A204.1 (cell line): ENCODE results near the gene PRRC2C.
"Not testable (repeated sequence)": the region's sequence is repeated elsewhere in the genome, so short reads cannot be mapped to it uniquely, and the experiment has no call there.

Source experiments
- FAIRE-seq: peaks from 2 replicates; lab custom pipeline; 2012; peaks lifted over from hg19 to GRCh38; lab: Jason Lieb, UNC

Gene PRRC2C

DNA sequence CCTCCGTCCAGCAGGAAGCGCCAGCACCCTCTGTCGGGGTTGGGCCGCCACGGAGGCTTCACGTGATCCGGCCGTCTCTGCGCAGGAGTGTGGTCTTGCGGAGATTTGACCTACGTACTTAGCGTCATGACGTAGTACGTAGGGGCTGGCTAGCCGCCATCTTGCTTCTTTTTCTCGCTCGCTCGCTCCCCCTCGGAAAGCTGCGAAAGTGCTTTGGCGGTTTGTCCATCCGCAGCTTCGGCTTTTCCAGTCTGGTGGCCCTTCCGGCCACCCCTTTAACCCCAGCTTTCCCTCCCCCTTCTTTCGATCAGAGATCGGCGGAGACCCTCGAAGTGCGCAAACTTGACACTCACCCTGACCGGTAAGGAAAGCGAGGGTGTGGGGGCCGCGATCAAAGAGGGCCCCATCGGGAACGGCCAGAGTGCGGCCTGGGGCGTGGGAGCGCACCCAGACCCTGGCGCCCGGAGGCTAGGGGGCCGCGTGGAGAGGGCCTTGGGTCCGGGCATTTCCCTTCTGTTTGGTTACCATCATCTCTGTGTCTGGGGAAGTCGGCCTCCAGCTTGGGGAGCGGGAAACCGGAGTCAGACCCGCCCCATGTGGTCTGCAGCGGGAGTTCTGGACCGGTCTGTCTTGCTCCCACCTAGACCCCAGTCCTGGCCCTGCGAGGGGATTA lies at the start of gene PRRC2C:
TSS of gene PRRC2C (plus strand) at position 156 of the 673 bp plus-strand sequence. CDS start 26,559 bp downstream, outside the sequence.
- peak; percentile 95 for FAIRE-seq

DNA sequence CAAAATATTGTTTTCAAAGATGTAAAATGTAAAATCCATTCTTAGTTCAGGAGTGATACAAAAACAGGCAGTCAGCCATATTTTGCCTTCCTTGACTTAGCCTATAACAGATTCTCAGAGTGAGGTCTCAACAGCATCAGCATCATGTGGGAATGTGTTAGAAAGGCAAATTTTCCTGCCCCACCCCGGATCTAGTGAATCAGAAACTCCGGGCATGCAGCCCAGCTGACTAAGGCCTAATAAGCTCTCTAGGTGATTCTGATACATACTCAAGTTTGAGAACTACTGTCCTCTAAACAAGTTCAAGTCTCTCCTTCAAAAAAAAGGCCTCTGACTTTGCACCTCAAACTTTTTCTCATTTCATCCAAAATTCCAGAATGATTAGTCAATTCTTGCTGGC lies 46.9 kb upstream of the PRRC2C start:
- no peak for FAIRE-seq

DNA sequence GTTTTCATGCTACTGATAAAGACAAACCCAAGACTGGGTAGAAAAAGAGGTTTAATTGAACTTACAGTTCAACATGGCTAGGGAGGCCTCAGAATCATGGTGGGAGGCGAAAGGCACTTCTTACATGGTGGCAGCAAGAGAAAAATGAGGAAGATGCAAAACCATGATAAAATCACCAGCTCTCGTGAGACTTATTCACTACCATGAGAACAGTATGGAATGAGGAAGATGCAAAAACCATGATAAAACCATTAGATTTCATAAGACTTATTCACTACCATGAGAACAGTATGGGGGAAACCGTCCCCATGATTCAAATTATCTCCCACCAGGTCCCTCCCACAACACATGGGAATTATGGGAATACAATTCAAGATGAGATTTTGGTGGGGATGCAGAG lies 45.1 kb upstream of the PRRC2C start:
- not testable (repeated sequence) for FAIRE-seq

DNA sequence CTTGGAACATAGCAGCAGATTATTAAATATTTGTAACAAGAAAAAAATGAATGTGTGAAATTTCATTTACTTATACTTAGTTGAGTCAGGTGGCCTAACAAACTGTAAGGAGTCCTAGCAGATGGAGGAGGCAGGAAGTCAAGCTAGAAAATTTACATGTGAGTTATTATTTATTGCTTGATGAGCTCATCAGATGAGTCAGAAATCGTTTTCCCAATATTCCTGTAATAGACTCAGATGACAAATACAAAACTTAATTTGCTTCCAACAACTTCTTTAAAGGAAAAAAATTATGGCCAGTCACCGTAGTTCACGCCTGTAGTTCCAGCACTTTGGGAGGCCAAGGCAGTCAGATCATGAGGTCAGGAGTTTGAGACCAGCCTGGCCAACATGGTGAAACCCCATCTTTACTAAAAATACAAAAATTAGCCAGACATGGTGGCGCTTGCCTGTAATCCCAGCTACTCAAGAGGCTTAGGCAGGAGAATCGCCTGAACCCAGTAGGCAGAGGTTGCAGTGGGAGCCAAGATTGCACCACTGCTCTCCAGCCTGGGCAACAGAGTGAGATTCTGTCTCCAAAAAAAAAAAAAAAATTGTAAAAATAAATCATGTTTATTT lies 43.9 kb upstream of the PRRC2C start:
- not testable (repeated sequence) for FAIRE-seq

DNA sequence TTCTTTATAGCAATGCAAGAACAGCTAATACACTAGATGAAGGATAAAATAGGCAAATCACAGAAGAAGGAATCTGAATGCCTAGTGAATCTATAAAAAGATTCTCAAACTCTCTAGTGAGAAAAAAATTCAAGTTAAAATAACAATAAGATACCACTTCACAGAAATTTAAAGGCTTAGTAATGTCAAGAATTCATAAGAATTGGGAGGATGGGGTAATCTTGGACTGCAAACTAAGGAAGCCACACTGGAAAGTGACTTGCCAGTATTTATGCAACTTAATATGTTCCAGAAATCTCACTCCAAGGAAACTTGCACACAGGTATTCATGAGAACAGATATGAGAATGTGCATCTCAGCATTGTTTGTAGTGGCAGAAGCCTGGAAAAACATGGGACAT lies 38.9 kb upstream of the PRRC2C start:
- FAIRE-seq, result no peak

DNA sequence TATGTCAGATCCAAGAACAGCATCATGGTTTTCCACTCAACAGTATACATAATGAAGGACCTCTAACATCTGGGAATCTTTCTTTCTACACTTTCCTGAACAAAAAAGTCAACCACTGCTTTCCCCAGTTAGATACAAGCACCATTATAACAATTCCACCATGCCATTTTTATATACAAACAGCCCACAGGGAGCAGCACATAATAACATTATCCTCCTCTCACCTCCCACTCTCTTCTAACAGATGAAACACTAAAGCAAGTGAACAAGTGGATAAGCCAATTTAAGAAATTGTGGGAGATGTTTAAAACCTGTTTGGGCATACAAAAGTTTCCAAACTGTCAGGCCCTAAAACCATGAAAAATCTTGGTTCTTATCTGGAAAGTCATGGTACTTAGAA lies 29.4 kb upstream of the PRRC2C start:
- no peak for FAIRE-seq

DNA sequence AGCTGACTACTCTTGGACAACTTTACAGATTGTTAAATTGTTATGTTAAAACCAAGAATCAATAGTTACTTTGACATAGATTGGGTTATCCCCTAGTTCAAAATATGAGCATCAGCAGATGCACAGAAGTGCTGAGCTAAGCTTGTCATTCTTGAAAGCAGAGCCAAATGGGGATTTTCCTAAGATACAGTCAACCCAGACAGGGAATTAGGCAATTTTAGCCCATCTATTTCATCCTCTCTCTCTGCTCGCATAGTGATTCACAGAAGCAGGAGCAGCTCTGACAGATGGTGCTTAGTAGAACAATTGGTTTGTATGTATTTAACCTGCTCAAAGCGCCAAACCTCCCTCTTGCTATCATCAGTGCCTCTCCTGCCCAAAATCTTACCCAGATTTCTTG lies 27.9 kb upstream of the PRRC2C start:
- FAIRE-seq, result no peak

DNA sequence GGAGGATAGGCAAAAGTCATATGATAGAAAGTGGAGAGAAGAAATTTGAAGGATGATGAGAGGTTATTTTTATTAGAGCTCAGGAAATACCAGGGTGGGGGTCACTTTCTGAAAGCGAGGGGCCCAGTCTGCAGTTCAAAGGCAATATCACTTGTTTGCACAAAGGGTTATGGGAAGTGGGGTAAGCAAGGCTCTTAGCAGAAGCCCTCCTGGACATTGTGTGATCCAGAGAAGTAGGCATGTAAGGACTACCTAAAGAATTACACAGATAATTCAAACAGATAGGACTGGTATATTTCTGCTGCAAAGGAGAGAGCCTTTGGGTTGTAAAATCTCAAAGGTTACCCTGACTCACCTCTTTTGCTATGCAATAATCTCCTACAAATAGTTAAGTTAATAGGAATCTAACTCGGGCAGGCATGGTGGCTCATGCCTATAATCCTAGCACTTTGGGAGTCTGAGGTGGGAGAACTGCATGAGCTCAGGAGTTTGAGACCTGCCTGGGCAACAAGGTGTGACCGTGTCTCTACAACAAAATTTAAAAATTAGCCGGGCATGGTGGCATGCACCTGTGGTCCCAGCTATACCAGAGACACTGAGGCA lies 25.2 kb upstream of the PRRC2C start:
- FAIRE-seq, result no peak

DNA sequence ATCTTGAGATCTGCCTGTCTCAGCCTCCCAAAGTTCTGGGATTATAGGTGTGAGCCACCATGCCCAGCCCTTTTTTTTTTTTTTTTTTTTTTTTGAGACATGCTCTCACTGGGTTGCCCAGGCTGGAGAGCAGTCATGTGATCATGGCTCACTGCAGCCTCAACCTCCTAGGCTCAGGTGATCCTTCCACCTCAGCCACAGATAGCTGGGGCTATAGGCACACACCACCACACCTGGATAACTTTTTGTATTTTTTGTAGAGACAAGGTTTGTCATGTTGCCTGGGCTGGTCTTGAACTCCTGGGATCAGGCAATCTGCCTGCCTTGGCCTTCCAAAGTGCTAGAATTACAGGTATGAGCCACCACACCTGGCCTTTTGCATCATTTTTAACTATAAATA lies 17.7 kb upstream of the PRRC2C start:
- FAIRE-seq, result no peak

DNA sequence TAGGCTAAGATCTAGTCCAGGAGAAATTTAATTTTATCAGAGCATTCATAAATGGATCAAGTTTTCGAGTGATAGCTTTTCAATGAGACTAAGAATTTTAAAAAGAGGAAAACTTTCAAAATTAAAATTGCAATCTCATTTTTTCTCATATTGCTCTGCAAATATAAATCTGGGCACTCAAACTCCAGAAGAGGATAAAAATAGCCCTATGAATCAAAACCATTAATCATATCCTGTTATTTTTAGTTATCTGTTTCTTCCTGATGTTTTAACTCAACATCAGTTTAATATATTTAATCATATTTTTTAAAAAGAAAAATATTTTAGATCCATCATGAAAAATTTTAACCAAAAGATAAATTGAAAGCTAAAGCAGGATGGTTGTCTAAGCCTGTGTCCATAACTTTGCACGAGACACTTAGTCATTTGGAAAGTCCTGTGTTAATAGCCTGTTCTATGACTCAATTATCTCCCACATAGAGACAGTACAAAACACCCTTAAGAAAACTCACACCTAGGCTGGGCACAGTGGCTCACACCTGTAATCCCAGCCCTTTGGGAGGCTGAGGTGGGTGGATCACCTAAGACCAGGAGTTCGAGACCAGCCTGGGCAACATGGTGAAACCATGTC lies 17.1 kb upstream of the PRRC2C start:
- no peak for FAIRE-seq

DNA sequence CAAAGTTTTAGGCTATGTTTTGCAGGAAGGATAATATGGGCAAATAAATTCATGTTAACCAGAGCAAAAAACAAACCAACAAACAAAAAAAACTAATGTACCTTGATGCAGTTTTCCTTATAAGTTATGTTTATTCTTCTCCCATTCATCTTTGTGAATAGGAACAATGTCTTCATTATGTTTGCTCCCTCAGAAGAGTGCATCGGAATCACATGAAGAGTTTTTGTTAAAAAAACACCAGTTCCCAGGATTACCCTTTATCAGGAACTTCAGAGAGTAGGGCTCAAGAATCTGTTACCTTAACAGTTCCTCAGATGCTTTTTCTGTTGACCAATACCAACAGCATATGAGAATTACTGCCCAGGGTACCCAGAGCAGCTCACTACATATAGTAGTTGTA lies 14.6 kb upstream of the PRRC2C start:
- FAIRE-seq, result no peak

DNA sequence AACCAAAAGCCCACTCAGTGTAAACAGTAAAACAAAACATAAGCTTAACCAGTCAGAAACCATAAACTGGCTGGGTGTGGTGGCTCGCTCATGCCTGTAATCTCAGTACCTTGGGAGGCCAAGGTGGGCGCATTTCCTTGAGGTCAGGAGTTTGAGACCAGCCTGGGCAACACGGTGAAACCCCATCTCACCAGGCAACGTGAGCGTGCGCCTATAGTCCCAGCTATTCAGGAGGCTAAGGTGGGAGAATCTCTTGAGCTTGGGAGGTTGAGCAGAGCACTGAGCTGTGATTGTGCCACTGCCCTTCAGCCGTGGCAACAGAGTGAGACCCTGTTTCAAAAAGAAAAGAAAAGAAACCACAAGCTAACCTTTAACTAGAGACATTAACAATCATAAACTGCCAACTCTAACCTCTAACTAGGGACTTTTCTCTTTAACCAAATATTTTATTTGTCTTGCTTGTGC lies 13.1 kb upstream of the PRRC2C start:
- FAIRE-seq, result no peak

DNA sequence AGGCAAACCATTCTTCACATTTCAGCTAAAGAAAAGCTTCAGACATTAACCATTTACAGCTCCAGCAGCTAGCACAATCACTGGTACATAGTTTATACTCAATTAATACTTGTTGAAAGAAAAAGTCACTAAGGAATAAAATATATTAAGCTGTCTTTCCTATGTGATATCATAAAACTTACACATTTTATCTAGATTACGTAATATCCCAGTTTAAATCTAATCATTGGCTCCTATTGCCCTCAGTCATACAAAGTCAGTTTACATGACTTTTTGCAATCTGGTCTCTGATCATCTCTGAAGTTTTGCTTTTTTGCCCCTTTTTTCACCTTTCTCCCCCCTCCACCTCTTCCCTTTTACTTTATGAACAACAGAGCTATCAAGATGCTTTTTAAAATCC lies 8.5 kb upstream of the PRRC2C start:
- FAIRE-seq, result no peak

DNA sequence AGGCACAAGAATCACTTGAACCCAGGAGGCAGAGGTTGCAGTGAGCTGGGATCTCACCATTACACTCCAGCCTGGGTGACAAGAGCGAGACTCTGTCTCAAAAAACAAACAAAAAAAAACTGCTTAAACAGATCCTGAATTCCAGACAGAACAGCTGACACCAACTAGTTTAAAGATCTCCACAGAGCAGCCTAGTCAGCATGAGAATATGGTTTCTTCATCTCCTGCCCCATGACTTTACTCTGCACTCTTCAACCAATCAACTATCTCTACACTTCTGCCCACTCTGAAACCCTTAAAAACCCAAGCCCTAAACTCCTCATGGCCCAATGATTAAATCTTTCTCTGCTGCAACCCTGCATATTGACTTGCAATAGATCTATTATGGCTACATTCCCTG lies 7.5 kb upstream of the PRRC2C start:
- no peak for FAIRE-seq

DNA sequence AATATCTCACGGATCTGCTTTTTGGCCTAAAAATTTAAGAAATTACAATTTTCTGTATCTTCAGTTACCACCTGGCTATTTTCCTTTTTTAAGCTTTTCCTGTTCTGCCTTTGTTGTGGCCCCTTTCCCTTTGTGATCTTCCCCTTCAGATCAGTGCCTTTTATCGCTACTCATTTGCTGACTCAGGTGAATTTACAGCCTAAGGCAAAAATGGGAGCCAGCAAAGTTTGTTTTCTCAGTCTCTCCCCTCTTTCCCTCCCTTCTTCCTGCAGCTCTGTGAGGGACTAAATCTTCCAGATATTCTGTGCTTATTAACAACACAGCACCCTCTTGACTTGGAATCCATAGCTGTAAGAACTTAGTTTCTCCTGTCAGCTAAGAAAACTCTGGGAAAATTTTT lies 5.3 kb upstream of the PRRC2C start:
- no peak for FAIRE-seq

DNA sequence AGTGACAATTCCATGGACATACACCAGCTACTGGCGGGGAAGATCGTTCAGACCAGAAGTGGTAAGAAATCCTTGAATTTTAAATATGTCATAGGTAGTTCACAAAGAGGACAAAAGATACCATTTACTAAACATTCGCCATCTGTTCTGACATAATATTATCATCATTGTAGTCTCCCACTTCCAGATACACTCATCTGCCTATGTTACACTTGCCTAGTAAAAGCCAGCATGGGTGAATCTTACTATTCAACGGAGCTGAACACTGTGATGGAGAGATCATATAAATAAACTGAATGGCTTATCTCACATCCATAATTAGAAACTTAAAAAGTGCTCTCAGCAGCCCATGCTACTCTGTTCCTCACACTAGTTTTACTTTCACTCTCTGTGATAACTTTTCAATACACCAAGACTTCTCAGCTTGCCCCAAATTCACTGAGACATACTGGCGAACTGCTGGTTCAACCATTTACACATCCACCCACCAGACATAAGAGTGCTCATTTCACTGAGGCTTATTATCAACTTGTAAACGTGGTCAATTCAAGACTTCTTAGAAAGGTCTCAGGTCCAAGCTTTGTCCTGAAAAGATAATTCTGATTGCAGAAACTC lies 463 bp upstream of the PRRC2C start:
- peak; percentile 11 for FAIRE-seq

DNA sequence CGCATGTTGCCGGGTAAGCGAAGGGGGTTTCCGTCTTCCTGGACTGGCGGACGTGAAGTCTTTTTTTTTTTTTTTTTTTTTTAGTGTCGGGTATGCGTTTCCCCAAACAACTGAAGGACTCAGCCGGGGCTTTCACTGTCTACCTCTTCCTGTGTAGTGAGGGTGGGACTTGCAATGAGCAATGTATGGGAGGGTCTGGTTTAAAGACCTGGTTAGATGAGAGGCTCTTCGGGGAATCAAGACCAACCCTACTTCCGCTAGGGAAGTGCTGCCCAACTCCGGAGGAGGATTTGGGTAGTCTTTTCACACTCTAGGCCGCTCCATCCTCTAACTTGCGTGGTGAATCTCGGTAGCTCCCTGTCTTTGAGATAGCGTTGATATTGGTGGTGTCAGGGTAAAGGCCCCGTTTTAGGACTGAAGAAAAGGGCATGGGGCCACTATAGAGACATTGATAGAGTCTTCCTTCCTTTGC lies 754 bp downstream of the PRRC2C start:
- FAIRE-seq, result no peak

DNA sequence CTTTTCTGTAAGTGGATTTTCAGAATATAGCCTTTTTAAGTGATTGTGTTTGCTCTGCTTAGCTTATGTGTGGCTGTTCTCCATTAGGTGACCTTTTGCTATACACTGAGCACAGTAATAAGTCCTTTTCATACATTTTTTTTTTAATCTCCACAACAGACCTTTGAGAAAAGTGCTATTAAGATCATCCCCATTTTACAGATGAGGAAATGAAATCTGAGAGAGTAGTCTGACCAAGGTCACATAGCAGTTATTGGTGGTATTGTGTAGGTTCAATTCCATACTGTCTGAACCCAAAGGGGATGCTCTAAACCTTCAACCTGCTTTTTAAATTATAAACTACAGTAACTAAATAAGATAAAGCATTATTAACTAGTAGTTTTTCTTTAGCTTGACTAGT lies 1.7 kb downstream of the PRRC2C start:
- no peak for FAIRE-seq

DNA sequence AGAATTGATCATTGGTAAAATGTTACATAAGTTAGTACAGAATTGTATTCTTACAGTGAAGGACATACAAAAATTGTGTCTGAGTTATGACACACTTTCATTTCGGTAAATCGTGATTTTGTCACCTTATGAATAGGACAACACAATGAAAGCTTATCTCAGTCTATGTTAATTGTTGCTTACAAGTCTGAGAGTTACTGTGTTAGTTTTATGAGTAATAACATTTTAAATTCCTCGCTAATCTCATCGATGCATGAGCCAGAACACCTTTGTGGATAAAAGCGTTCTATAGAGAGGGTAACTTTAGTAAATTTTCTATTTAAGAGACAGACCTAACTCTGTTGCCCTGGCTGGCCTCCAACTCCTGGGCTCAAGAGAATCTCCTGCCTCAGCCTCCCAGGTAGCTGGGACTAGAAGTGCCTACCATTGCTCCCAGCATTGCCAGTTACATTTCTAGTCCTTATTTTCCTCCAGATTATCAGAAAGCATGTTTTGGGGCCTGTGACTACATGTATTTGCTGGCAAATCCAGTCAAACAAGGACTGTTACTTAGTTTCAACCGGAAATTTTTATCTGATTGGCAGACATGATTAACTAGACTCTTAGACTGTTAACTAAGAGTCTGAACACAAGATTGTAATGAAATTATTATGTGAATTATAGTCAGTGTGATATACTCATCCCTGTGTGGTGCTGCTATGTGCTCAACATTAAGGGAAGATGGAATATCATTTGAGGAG lies 3.0 kb downstream of the PRRC2C start:
- no peak for FAIRE-seq

DNA sequence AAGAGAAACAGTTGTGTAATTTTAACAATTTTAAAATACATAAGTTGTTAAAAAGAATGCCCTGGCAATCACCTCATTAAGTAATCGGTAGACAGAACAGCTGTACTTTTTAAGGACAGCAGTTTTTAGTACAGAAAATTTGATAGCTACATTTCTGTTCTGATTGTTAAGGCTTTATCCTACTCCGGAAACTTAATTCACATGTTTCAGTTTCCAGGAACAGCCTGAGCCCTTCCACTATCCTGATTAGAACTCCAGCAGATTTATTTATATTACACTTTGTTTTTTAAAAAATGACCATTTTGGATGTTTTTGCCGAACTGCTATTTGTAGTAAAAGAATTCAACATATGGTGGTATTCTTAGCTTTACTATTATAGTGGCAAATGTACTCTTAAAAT lies 8.7 kb downstream of the PRRC2C start:
- no peak for FAIRE-seq

DNA sequence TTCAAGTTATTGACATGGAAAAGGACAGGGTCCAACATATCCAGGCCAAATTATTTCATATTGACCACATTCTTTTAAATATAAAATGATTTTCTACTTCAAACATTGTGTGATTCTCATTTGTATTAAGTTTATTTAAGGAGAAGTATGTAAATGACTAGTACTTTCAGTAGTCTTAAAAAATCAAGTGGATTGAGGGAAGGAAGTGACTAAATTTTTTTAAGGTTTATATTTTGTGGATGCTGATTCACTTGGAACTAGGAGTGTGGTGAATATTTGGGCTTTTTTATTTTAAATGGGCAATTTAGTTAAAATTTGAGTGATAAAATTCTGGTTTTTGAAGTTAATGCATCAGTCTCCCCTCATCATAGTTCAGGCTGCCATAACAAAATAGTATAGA lies 10.1 kb downstream of the PRRC2C start:
- no peak for FAIRE-seq

DNA sequence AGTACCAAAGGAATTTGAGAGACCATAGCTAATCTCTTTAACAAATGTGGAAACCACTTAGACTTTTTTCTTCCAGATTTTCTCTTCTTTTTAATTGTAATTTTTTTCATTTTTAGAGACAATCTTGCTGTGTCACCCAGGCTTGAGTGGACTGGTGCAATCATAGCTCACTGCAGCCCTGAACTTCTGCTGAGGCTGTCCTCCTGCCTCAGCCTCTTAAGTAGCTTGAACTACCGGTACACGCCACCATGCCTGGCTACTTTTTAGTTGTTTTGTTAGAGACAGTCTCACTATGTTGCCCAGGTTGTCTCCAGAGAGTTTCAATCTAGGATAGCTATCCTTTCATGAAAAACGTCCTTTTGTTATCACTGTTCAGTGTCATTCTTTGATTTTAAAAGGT lies 15.0 kb downstream of the PRRC2C start:
- no peak for FAIRE-seq
